ENCODE results near the gene FOXP1. TPM values are rescaled to one million over a fixed set of nuclear protein-coding genes. Genes with fewer than 3 reads are reported as not detected.

Gene FOXP1
- total and polyA plus RNA-seq, 4 donors: 4.9 to 35.4 (median 32.0) TPM

- no peak for DNase-seq (ENCODE audit: low spot score)
- peaks cover 0 to 3% (median 2%) of the 10 kb centered on the region in 4 donors for H3K4me1 ChIP-seq (ENCODE audit: control insufficient read depth in 4 of 4, insufficient read depth in 4 of 4, low read length in 3 of 4)
- H3K9ac ChIP-seq (ENCODE audit: low read depth in 1 of 2, low read length in 2 of 2): no peak overlapping the region
- H3K9me3 ChIP-seq (ENCODE audit: control insufficient read depth in 4 of 4, low read length in 3 of 4): no peaks in the 10 kb centered on the region
- H3K36me3 ChIP-seq (ENCODE audit: control insufficient read depth in 4 of 4, insufficient read depth in 3 of 4, low read depth in 1 of 4, low read length in 3 of 4): no peaks in the 10 kb centered on the region
- no peak overlapping the region for H3K27ac ChIP-seq (ENCODE audit: low read depth in 1 of 2, low read length in 2 of 2)
- H3K27me3 ChIP-seq (ENCODE audit: control insufficient read depth in 4 of 4, insufficient read depth in 4 of 4, low read length in 3 of 4): no peaks in the 10 kb centered on the region
- WGBS: 87% methylated on average over 8 of the region's 8 CpGs
- no peak overlapping the region for H3K4me3 ChIP-seq (ENCODE audit: low read depth in 1 of 3, low read length in 3 of 3)
- TF ChIP-seq YY1 (IDR thresholded peaks at IDR 0.05): no peak
- TF ChIP-seq GABPA (IDR thresholded peaks at IDR 0.05 in 1 of 2, conservative IDR thresholded peaks at IDR 0.05 in 1 of 2): no peak
- no peak for TF ChIP-seq REST (IDR thresholded peaks at IDR 0.05)
- no peak for TF ChIP-seq EGR1 (IDR thresholded peaks at IDR 0.05; ENCODE audit: low read depth in 2 of 2)
- TF ChIP-seq RXRA (IDR thresholded peaks at IDR 0.05): no peak
- TF ChIP-seq, protein P1, sequence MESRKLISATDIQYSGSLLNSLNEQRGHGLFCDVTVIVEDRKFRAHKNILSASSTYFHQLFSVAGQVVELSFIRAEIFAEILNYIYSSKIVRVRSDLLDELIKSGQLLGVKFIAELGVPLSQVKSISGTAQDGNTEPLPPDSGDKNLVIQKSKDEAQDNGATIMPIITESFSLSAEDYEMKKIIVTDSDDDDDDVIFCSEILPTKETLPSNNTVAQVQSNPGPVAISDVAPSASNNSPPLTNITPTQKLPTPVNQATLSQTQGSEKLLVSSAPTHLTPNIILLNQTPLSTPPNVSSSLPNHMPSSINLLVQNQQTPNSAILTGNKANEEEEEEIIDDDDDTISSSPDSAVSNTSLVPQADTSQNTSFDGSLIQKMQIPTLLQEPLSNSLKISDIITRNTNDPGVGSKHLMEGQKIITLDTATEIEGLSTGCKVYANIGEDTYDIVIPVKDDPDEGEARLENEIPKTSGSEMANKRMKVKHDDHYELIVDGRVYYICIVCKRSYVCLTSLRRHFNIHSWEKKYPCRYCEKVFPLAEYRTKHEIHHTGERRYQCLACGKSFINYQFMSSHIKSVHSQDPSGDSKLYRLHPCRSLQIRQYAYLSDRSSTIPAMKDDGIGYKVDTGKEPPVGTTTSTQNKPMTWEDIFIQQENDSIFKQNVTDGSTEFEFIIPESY (IDR thresholded peaks at IDR 0.05): no peak
- TF ChIP-seq, protein P2, sequence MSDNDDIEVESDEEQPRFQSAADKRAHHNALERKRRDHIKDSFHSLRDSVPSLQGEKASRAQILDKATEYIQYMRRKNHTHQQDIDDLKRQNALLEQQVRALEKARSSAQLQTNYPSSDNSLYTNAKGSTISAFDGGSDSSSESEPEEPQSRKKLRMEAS (IDR thresholded peaks at IDR 0.05): no peak
- no peak for TF ChIP-seq TAF1 (conservative IDR thresholded peaks at IDR 0.05)
- no peak for TF ChIP-seq NR2F2 (IDR thresholded peaks at IDR 0.05)
- TF ChIP-seq HNF4G (IDR thresholded peaks at IDR 0.05): no peak
- no peak for TF ChIP-seq SP1 (IDR thresholded peaks at IDR 0.05)
- TF ChIP-seq JUND (IDR thresholded peaks at IDR 0.05): no peak
- TF ChIP-seq ATF3 (IDR thresholded peaks at IDR 0.05): no peak
These were observed 343.5 kb downstream of the FOXP1 start for GRCh38 chr3:71240034-71240433.

DNA sequence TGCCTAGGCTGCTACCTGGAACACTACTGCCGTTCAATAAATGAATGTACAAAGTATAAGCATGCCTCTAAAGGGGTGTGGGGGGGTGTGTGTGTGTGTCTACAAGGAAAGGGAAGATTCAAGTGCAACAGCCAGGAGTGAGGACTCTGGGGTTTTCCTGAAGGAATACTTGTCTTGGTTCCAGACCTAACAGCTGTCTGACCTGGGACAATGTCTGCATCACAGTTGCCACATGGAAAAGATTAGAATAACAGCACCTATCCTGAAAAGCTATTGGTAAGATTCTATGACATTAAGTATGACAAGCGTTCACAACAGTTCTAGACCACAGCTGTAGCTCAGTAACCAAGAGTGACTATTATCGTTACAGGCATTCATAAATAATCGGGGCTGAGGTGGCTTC, 345.2 kb downstream of the FOXP1 start:
- 92% methylated on average over 4 of the region's 4 CpGs for WGBS
- no peak for DNase-seq (ENCODE audit: low spot score)
- no peak overlapping the region for H3K9ac ChIP-seq (ENCODE audit: low read depth in 1 of 2, low read length in 2 of 2)
- H3K27ac ChIP-seq (ENCODE audit: low read depth in 1 of 2, low read length in 2 of 2): no peak overlapping the region
- no peaks in the 10 kb centered on the region for H3K9me3 ChIP-seq (ENCODE audit: control insufficient read depth in 4 of 4, low read length in 3 of 4)
- H3K4me3 ChIP-seq (ENCODE audit: low read depth in 1 of 3, low read length in 3 of 3): no peak overlapping the region
- no peaks in the 10 kb centered on the region for H3K27me3 ChIP-seq (ENCODE audit: control insufficient read depth in 4 of 4, insufficient read depth in 4 of 4, low read length in 3 of 4)
- no peaks in the 10 kb centered on the region for H3K36me3 ChIP-seq (ENCODE audit: control insufficient read depth in 4 of 4, insufficient read depth in 3 of 4, low read depth in 1 of 4, low read length in 3 of 4)
- no peaks in the 10 kb centered on the region for H3K4me1 ChIP-seq (ENCODE audit: control insufficient read depth in 4 of 4, insufficient read depth in 4 of 4, low read length in 3 of 4)
- TF ChIP-seq HNF4G (IDR thresholded peaks at IDR 0.05) (no peak), GABPA (IDR thresholded peaks at IDR 0.05 in 1 of 2, conservative IDR thresholded peaks at IDR 0.05 in 1 of 2) (no peak), FOXA2 (IDR thresholded peaks at IDR 0.05) (no peak)
